KBM-7 (cell line): ENCODE measurements around the gene ZCCHC4.
"Not testable (repeated sequence)": the region's sequence is repeated elsewhere in the genome, so short reads cannot be mapped to it uniquely, and the experiment has no call there.

Experiments used
- DNase-seq: peaks from one replicate; pipeline ENCODE4 v3.0.0-alpha.2; 2015
- in situ Hi-C: fragments of 300-500 bp; cut with MboI; formaldehyde crosslinking; loops from 2 replicates; pipeline ENCODE4 v1.14.3; 2020; ENCODE audit warnings: low sequenced_read_pairs, low pct_unique_long_range_greater_than_20kb, mixed read lengths

Gene ZCCHC4

GRCh38 chr4:25368315-25368714 lies 55.7 kb downstream of the ZCCHC4 start:
- in situ Hi-C loops: no loop called here

GRCh38 chr4:25370242-25370641 lies 57.7 kb downstream of the ZCCHC4 start:
- in situ Hi-C loops: no loop called here

More at GRCh38 chr4:25368315-25368714, 55.7 kb downstream of the ZCCHC4 start:
- no peak for DNase-seq

GRCh38 chr4:25372549-25372948 lies 60.0 kb downstream of the ZCCHC4 start:
- in situ Hi-C loops, DNase-seq: not testable (repeated sequence)

More at GRCh38 chr4:25370242-25370641, 57.7 kb downstream of the ZCCHC4 start:
- no peak for DNase-seq

- peak; percentile 88 for DNase-seq
- in situ Hi-C loops: no loop called here
These were observed 64.4 kb downstream of the ZCCHC4 start, which contains the start of gene ANAPC4 for GRCh38 chr4:25376754-25377571. Gene ANAPC4, plus strand, starts transcription at chr4:25377263. Its CDS starts 165 bp downstream, at chr4:25377428.

GRCh38 chr4:25377572-25378436 lies 65.2 kb downstream of the ZCCHC4 start:
- DNase-seq: peak; percentile 37
- in situ Hi-C loops: no loop called here

- in situ Hi-C loops: no loop called here
- no peak for DNase-seq
These were observed 65.8 kb downstream of the ZCCHC4 start for GRCh38 chr4:25378437-25378743.

- in situ Hi-C loops: no loop called here
These were observed 67.0 kb downstream of the ZCCHC4 start for GRCh38 chr4:25379591-25379990.

GRCh38 chr4:25383647-25384046 lies 71.1 kb downstream of the ZCCHC4 start:
- in situ Hi-C loops: no loop called here
- no peak for DNase-seq

More at GRCh38 chr4:25379591-25379990, 67.0 kb downstream of the ZCCHC4 start:
- DNase-seq: no peak

- in situ Hi-C loops: no loop called here
- no peak for DNase-seq
These were observed 74.4 kb downstream of the ZCCHC4 start for GRCh38 chr4:25386926-25387325.

- in situ Hi-C loops: no loop called here
- DNase-seq: no peak
These were observed 84.7 kb downstream of the ZCCHC4 start for GRCh38 chr4:25397305-25397704.

- DNase-seq: no peak
- in situ Hi-C loops: no loop called here
These were observed 86.9 kb downstream of the ZCCHC4 start for GRCh38 chr4:25399510-25399909.

- no peak for DNase-seq
- in situ Hi-C loops: no loop called here
These were observed 88.5 kb downstream of the ZCCHC4 start for GRCh38 chr4:25401066-25401465.

- DNase-seq: no peak
- in situ Hi-C loops: no loop called here
These were observed 89.9 kb downstream of the ZCCHC4 start for GRCh38 chr4:25402521-25402920.

- in situ Hi-C loops: no loop called here
These were observed 91.1 kb downstream of the ZCCHC4 start for GRCh38 chr4:25403699-25404098.

GRCh38 chr4:25405453-25405852 lies 92.9 kb downstream of the ZCCHC4 start:
- no peak for DNase-seq
- in situ Hi-C loops: no loop called here

More at GRCh38 chr4:25403699-25404098, 91.1 kb downstream of the ZCCHC4 start:
- no peak for DNase-seq

GRCh38 chr4:25406081-25406692 lies 93.6 kb downstream of the ZCCHC4 start:
- in situ Hi-C loops: no loop called here
- no peak for DNase-seq

- in situ Hi-C loops: no loop called here
- no peak for DNase-seq
These were observed 98.4 kb downstream of the ZCCHC4 start for GRCh38 chr4:25410820-25411529.

- in situ Hi-C loops: no loop called here
- no peak for DNase-seq
These were observed 100.7 kb downstream of the ZCCHC4 start for GRCh38 chr4:25413261-25413660.

- DNase-seq: no peak
- in situ Hi-C loops: no loop called here
These were observed 104.4 kb downstream of the ZCCHC4 start for GRCh38 chr4:25417014-25417413.
